ENCODE results near the gene CNTD1. TPM values are rescaled to one million over a fixed set of nuclear protein-coding genes. Genes with fewer than 3 reads are reported as not detected.

Gene CNTD1
- total RNA-seq, 1 donor from 2014 or later: not detected

DNA sequence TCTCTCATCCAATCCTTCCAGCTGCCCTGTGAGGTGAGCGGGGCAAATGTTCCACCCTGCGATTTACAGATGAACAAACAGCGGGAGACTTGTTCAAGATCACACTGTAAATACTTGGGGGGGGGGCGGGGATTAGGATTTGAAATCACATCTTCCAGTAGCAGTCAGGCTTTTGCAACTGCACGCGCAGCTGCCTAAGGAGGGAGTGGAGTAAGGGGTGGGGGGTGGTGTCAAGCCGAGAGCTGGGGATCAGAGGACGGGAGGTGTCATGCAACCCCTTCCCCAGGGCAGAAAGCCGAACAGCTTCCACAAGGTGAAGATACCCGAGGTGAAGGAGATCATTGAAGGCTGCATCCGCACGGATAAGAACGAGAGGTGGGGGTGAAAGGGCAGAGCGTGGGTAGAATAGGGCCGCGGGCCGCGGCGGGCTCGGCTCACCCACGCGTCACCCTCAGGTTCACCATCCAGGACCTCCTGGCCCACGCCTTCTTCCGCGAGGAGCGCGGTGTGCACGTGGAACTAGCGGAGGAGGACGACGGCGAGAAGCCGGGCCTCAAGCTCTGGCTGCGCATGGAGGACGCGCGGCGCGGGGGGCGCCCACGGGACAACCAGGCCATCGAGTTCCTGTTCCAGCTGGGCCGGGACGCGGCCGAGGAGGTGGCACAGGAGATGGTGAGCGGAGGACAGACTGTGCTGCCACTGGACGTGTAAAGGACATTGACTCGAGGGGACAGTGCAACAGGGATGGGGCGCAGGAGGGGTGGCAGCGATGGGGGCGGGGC, 13.7 kb upstream of the CNTD1 start:
- TF ChIP-seq CTCF (conservative IDR thresholded peaks at IDR 0.05; ENCODE audit: low read depth, low read length): no peak
- DNase-seq (ENCODE audit: low read depth): no peak
- H3K4me3 ChIP-seq (ENCODE audit: low read depth, low read length): no peak overlapping the region

GRCh38 chr17:42787266-42787665, 11.4 kb upstream of the CNTD1 start:
- no peak for TF ChIP-seq CTCF (conservative IDR thresholded peaks at IDR 0.05; ENCODE audit: low read depth, low read length)
- H3K4me3 ChIP-seq (ENCODE audit: low read depth, low read length): no peak overlapping the region
- DNase-seq (ENCODE audit: low read depth): no peak

DNA sequence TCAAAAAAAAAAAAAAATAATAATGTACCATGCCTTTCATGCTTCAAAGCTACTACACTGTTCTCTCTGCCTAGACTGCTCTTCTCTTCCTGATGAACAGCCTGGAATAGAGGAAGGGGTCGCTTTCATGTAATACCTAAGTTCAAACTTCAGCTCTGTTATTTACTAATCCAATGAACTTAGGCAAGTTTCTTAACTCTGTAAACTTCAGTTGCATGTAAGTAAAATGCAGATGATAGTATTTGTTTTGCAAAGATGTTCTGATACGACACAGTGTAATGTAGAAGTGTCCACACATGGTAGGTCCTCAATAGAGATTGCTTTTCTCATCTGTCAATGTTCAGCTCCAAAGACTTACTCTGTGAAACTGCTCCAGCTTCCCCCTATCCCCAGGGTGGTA, 6.7 kb upstream of the CNTD1 start:
- no peak for TF ChIP-seq CTCF (conservative IDR thresholded peaks at IDR 0.05; ENCODE audit: low read depth, low read length)
- DNase-seq (ENCODE audit: low read depth): no peak
- H3K4me3 ChIP-seq (ENCODE audit: low read depth, low read length): no peak overlapping the region

DNA sequence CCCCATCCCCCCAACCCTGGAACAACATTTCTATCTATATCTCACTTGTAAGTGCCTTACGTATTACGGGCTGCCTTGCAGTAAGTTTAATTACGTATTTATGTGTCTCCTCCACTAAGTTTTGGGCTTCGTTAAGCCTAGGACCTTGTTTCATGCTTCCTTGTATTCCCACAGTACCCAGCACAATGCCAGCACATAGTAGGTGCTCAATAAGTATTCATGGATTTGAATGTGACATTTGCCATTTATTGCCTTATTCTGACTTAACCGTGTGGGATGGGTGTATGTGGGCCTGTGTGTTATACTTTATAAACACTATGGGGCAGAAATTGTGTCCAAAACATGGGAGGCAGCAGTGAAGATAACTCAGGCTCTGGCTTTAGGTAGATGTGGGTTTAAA, 6.1 kb upstream of the CNTD1 start:
- DNase-seq (ENCODE audit: low read depth): no peak
- H3K4me3 ChIP-seq (ENCODE audit: low read depth, low read length): no peak overlapping the region
- no peak for TF ChIP-seq CTCF (conservative IDR thresholded peaks at IDR 0.05; ENCODE audit: low read depth, low read length)

GRCh38 chr17:42795061-42795460, 3.6 kb upstream of the CNTD1 start:
- DNase-seq (ENCODE audit: low read depth): no peak
- no peak for TF ChIP-seq CTCF (conservative IDR thresholded peaks at IDR 0.05; ENCODE audit: low read depth, low read length)
- H3K4me3 ChIP-seq (ENCODE audit: low read depth, low read length): no peak overlapping the region

DNA sequence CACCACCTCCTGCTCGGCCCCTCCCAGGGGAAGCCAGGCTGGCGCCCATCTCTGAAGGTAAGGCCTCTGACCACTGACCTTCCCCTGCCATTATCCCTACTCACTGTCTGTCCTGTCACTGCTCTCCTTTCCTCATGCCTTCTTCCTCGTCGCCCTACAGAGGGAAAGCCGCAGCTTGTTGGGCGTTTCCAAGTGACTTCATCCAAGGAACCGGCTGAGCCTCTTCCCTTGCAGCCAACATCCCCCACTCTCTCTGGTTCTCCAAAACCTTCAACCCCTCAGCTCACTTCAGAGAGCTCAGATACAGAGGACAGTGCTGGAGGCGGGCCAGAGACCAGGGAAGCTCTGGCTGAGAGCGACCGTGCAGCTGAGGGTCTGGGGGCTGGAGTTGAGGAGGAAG, 3.2 kb upstream of the CNTD1 start:
- TF ChIP-seq CTCF (conservative IDR thresholded peaks at IDR 0.05; ENCODE audit: low read depth, low read length): no peak
- no peak overlapping the region for H3K4me3 ChIP-seq (ENCODE audit: low read depth, low read length)
- DNase-seq (ENCODE audit: low read depth): no peak

Data from epithelial cell of proximal tubule (primary cell).